T-helper 1 cell treated with Interleukin-12 subunit alpha and Interleukin-12 subunit beta and Interleukin-4 antibody, amounts not matched to agents 30 ng/mL and 1 ng/mL, for 36 hours (primary cell): Measurements from ENCODE around the gene LARGE1. TPM values are rescaled to one million over a fixed set of nuclear protein-coding genes. Genes with fewer than 3 reads are reported as not detected.

Experiments
- intact Hi-C: fragments of 100-400 bp; cut with micrococcal nuclease; formaldehyde crosslinking; loops from one replicate; pipeline ENCODE4 v1.15.1; 2024
- total RNA-seq: library from RNA; stranded (reverse); gene quantifications from 2 replicates; pipeline ENCODE4 v1.2.3, GENCODE V29; 2022

The LARGE1 gene
- total RNA-seq, 1 donor from 2014 or later: 0.32 TPM

GRCh38 chr22:33438273-33438672, 482.0 kb downstream of the LARGE1 start:
- intact Hi-C loops: no loop called here

GRCh38 chr22:33431300-33431699, 489.0 kb downstream of the LARGE1 start:
- intact Hi-C loops: no loop called here

GRCh38 chr22:33429281-33429680, 491.0 kb downstream of the LARGE1 start:
- intact Hi-C loops: no loop called here

GRCh38 chr22:33427461-33427860, 492.8 kb downstream of the LARGE1 start:
- intact Hi-C loops: no loop called here

- intact Hi-C loops: no loop called here
These were observed 493.8 kb downstream of the LARGE1 start for GRCh38 chr22:33426451-33426850.

- intact Hi-C loops: no loop called here
These were observed 498.4 kb downstream of the LARGE1 start for GRCh38 chr22:33421859-33422258.

GRCh38 chr22:33418484-33418883, 501.8 kb downstream of the LARGE1 start:
- intact Hi-C loops: no loop called here

GRCh38 chr22:33415401-33415800, 504.9 kb downstream of the LARGE1 start:
- intact Hi-C loops: no loop called here

- intact Hi-C loops: no loop called here
These were observed 511.2 kb downstream of the LARGE1 start for GRCh38 chr22:33409079-33409478.

GRCh38 chr22:33405194-33405593, 515.1 kb downstream of the LARGE1 start:
- intact Hi-C loops: no loop called here

- intact Hi-C loops: no loop called here
These were observed 515.6 kb downstream of the LARGE1 start for GRCh38 chr22:33404723-33405122.

- intact Hi-C loops: no loop called here
These were observed 518.0 kb downstream of the LARGE1 start for GRCh38 chr22:33402325-33402724.

- intact Hi-C loops: no loop called here
These were observed 519.0 kb downstream of the LARGE1 start for GRCh38 chr22:33401291-33401690.

GRCh38 chr22:33400891-33401290, 519.4 kb downstream of the LARGE1 start:
- intact Hi-C loops: no loop called here

- intact Hi-C loops: no loop called here
These were observed 520.0 kb downstream of the LARGE1 start for GRCh38 chr22:33400061-33400840.

GRCh38 chr22:33397381-33397907, 522.8 kb downstream of the LARGE1 start:
- intact Hi-C loops: no loop called here

GRCh38 chr22:33393432-33393831, 526.8 kb downstream of the LARGE1 start:
- intact Hi-C loops: no loop called here

- intact Hi-C loops: no loop called here
These were observed 529.0 kb downstream of the LARGE1 start for GRCh38 chr22:33391298-33391697.

GRCh38 chr22:33389936-33390335, 530.3 kb downstream of the LARGE1 start:
- intact Hi-C loops: no loop called here

GRCh38 chr22:33386270-33386669, 534.0 kb downstream of the LARGE1 start:
- intact Hi-C loops: no loop called here

- intact Hi-C loops: no loop called here
These were observed 534.7 kb downstream of the LARGE1 start for GRCh38 chr22:33385611-33386010.

GRCh38 chr22:33382436-33382835, 537.8 kb downstream of the LARGE1 start:
- intact Hi-C loops: no loop called here
